Erythroblast (primary cell): ENCODE results near the gene MEMO1.
"Not testable (repeated sequence)": the region's sequence is repeated elsewhere in the genome, so short reads cannot be mapped to it uniquely, and the experiment has no call there.

ENCODE experiments used
- GATA1 ChIP-seq: IDR thresholded peaks from 2 replicates; pipeline ENCODE4 v1.6.1; 2011; ENCODE audit warnings: low read depth, mild to moderate bottlenecking, control low read depth, low read length, moderate library complexity
- POLR2A ChIP-seq: IDR thresholded peaks from 2 replicates; pipeline ENCODE4 v1.6.1; 2011; ENCODE audit warnings: mild to moderate bottlenecking, low read length

GRCh38 chr2:31907491-31907890 is 103.3 kb downstream of the MEMO1 start:
- TF ChIP-seq POLR2A, GATA1: not testable (repeated sequence)
